Measurements from ENCODE around the gene ATF2.

The ATF2 gene

GRCh38 chr2:175167792-175168563 is at the start of gene ATF2:
ATF2 (minus strand) TSS chr2:175168203; CDS start chr2:175136443, 31,760 bp downstream.
- H4K20me1 ChIP-seq (ENCODE audit: low read depth, low read length): peaks cover 5% of the 10 kb centered on the region; the same call in 1 of the 2 replicates
- H3K27ac ChIP-seq (ENCODE audit: low read depth, low read length): peak within 1 kb of the TSS; percentile 62
- H3K9me2 ChIP-seq (replicated peaks; ENCODE audit: insufficient read depth, low read length): no peaks in the 10 kb centered on the region
- peak within 1 kb of the TSS; percentile 94 for H3K4me3 ChIP-seq (ENCODE audit: insufficient read depth, low read length, poor library complexity, severe bottlenecking)
- H2AFZ ChIP-seq (ENCODE audit: low read depth, low read length, severe bottlenecking): peak within 1 kb of the TSS; percentile 85
- peaks cover 53% of the 10 kb centered on the region for H3K79me2 ChIP-seq (ENCODE audit: insufficient read depth, low read length)
- H3K4me2 ChIP-seq (ENCODE audit: low read depth, low read length, poor library complexity, severe bottlenecking): peak within 1 kb of the TSS; percentile 95
- peaks cover 24% of the 10 kb centered on the region for H3F3A ChIP-seq (ENCODE audit: insufficient read depth)
- H3K9me3 ChIP-seq (ENCODE audit: insufficient read depth, low read length): no peaks in the 10 kb centered on the region
- no peaks in the 10 kb centered on the region for H3K27me3 ChIP-seq (ENCODE audit: low read length)
- H3K9ac ChIP-seq (ENCODE audit: low read length): peak within 1 kb of the TSS; percentile 86
- TF ChIP-seq CTCF (IDR thresholded peaks at IDR 0.05; ENCODE audit: insufficient read depth, low read length, poor library complexity, severe bottlenecking) (no peak), EZH2phosphoT487 (conservative IDR thresholded peaks at IDR 0.05; ENCODE audit: low read length) (no peak)
- no peaks in the 10 kb centered on the region for H3K36me3 ChIP-seq (ENCODE audit: low read length)

GRCh38 chr2:175207741-175208438 is 39.9 kb upstream of the ATF2 start:
- Histone ChIP-seq H3F3A (ENCODE audit: insufficient read depth) (no peaks in the 10 kb centered on the region), H2AFZ (ENCODE audit: low read depth, low read length, severe bottlenecking) (no peak overlapping the region), H3K9me3 (ENCODE audit: insufficient read depth, low read length) (no peaks in the 10 kb centered on the region), H3K36me3 (ENCODE audit: low read length) (no peaks in the 10 kb centered on the region), H4K20me1 (ENCODE audit: low read depth, low read length) (no peaks in the 10 kb centered on the region), H3K9me2 (replicated peaks; ENCODE audit: insufficient read depth, low read length) (no peaks in the 10 kb centered on the region), H3K9ac (ENCODE audit: low read length) (no peak overlapping the region), H3K27ac (ENCODE audit: low read depth, low read length) (no peak overlapping the region), H3K79me2 (ENCODE audit: insufficient read depth, low read length) (no peaks in the 10 kb centered on the region), H3K27me3 (ENCODE audit: low read length) (no peaks in the 10 kb centered on the region), H3K4me3 (ENCODE audit: insufficient read depth, low read length, poor library complexity, severe bottlenecking) (no peak overlapping the region), H3K4me2 (ENCODE audit: low read depth, low read length, poor library complexity, severe bottlenecking) (no peak overlapping the region)
- TF ChIP-seq CTCF (IDR thresholded peaks at IDR 0.05; ENCODE audit: insufficient read depth, low read length, poor library complexity, severe bottlenecking): no peak
- no peak for TF ChIP-seq EZH2phosphoT487 (conservative IDR thresholded peaks at IDR 0.05; ENCODE audit: low read length)

- no peak overlapping the region for H3K4me3 ChIP-seq (ENCODE audit: insufficient read depth, low read length, poor library complexity, severe bottlenecking)
- no peaks in the 10 kb centered on the region for H3K79me2 ChIP-seq (ENCODE audit: insufficient read depth, low read length)
- H3K9ac ChIP-seq (ENCODE audit: low read length): no peak overlapping the region
- H3K27me3 ChIP-seq (ENCODE audit: low read length): no peaks in the 10 kb centered on the region
- H3K9me2 ChIP-seq (replicated peaks; ENCODE audit: insufficient read depth, low read length): no peaks in the 10 kb centered on the region
- no peaks in the 10 kb centered on the region for H3K9me3 ChIP-seq (ENCODE audit: insufficient read depth, low read length)
- no peak overlapping the region for H3K27ac ChIP-seq (ENCODE audit: low read depth, low read length)
- H2AFZ ChIP-seq (ENCODE audit: low read depth, low read length, severe bottlenecking): no peak overlapping the region
- H3K36me3 ChIP-seq (ENCODE audit: low read length): no peaks in the 10 kb centered on the region
- H3K4me2 ChIP-seq (ENCODE audit: low read depth, low read length, poor library complexity, severe bottlenecking): no peak overlapping the region
- no peaks in the 10 kb centered on the region for H3F3A ChIP-seq (ENCODE audit: insufficient read depth)
- no peak for TF ChIP-seq EZH2phosphoT487 (conservative IDR thresholded peaks at IDR 0.05; ENCODE audit: low read length)
- TF ChIP-seq CTCF (IDR thresholded peaks at IDR 0.05; ENCODE audit: insufficient read depth, low read length, poor library complexity, severe bottlenecking): no peak
- H4K20me1 ChIP-seq (ENCODE audit: low read depth, low read length): peaks cover 3% of the 10 kb centered on the region; the same call in 1 of the 2 replicates
These were observed 38.9 kb upstream of the ATF2 start for GRCh38 chr2:175206866-175207265.

Data from SU-DHL-6 (cell line).